NB4 (cell line): Measurements from ENCODE around the gene KCNS3.

Source experiments
- DNase-seq: peaks from one replicate; pipeline ENCODE4 v3.0.0; 2010; ENCODE audit warnings: low read depth
- H3K4me3 ChIP-seq: one replicate; pipeline ENCODE4 v1.5.1; 2011; ENCODE audit warnings: mild to moderate bottlenecking, low read depth, low read length, moderate library complexity
- MAX ChIP-seq: IDR thresholded peaks from 2 replicates; pipeline ENCODE4 v1.6.1; 2011; ENCODE audit warnings: low read depth, low read length
- MYC ChIP-seq: IDR thresholded peaks from 2 replicates; pipeline ENCODE4 v1.6.1; 2011; ENCODE audit warnings: low read depth, low read length
- POLR2A ChIP-seq: IDR thresholded peaks from 2 replicates; pipeline ENCODE4 v1.6.1; 2011; ENCODE audit warnings: mild to moderate bottlenecking; ENCODE audit not compliant: insufficient read length; ENCODE audit errors: extremely low read depth
- TF ChIP-seq, protein P1 (sequence below): IDR thresholded peaks from one replicate; pipeline ENCODE4 v1.5.1; 2012; ENCODE audit warnings: low read depth, low read length

Gene KCNS3

GRCh38 chr2:17899871-17900270 is 21.4 kb downstream of the KCNS3 start:
- no peak for DNase-seq
- H3K4me3 ChIP-seq: no peak overlapping the region
- no peak for TF ChIP-seq POLR2A
- no peak for TF ChIP-seq MYC
- TF ChIP-seq, protein P1, sequence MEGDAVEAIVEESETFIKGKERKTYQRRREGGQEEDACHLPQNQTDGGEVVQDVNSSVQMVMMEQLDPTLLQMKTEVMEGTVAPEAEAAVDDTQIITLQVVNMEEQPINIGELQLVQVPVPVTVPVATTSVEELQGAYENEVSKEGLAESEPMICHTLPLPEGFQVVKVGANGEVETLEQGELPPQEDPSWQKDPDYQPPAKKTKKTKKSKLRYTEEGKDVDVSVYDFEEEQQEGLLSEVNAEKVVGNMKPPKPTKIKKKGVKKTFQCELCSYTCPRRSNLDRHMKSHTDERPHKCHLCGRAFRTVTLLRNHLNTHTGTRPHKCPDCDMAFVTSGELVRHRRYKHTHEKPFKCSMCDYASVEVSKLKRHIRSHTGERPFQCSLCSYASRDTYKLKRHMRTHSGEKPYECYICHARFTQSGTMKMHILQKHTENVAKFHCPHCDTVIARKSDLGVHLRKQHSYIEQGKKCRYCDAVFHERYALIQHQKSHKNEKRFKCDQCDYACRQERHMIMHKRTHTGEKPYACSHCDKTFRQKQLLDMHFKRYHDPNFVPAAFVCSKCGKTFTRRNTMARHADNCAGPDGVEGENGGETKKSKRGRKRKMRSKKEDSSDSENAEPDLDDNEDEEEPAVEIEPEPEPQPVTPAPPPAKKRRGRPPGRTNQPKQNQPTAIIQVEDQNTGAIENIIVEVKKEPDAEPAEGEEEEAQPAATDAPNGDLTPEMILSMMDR: no peak
- no peak for TF ChIP-seq MAX

DNA sequence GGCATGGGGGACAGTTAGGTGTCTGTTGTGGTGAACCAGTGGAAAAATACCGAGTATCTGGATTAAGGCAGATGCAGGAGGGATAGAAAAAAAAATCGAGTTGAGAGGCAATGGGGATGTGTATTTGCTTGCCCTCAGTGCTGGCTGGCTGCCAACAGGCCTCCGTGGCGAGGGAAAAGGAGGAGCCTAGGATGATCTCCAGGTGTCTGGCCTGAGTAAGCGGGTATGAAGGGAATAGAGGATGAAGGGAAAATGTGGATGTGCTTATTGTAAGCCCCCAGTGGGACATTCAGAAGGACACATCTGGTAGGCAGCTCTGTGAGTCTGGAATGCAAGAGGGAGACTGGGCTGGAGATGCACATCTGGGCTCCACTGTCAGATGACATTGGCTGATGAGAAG is 22.8 kb downstream of the KCNS3 start:
- no peak overlapping the region for H3K4me3 ChIP-seq
- TF ChIP-seq MAX: no peak
- no peak for TF ChIP-seq MYC
- TF ChIP-seq, protein P1: no peak
- TF ChIP-seq POLR2A: no peak
- DNase-seq: no peak

DNA sequence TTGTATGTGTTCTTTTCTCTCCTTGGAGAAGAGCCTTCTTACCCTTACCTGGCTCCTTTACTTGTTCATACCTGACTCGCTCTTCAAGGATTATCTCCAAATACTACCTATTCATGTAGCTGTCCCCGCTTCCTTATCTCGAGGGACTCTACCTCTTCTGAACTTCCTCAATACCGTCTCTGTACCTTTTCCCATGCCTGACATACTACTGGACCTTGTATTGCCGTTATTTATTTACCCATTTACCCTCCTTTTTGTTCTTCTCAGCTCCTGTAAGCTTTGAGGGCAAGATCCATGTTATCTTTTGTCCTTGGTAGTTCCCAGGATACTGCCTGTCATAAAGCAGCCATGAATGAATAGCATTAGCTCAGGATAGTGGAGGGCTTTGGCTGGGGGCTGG is 32.5 kb downstream of the KCNS3 start:
- TF ChIP-seq MYC (no peak), POLR2A (no peak), MAX (no peak)
- TF ChIP-seq, protein P1: no peak
- H3K4me3 ChIP-seq: no peak overlapping the region
- no peak for DNase-seq

DNA sequence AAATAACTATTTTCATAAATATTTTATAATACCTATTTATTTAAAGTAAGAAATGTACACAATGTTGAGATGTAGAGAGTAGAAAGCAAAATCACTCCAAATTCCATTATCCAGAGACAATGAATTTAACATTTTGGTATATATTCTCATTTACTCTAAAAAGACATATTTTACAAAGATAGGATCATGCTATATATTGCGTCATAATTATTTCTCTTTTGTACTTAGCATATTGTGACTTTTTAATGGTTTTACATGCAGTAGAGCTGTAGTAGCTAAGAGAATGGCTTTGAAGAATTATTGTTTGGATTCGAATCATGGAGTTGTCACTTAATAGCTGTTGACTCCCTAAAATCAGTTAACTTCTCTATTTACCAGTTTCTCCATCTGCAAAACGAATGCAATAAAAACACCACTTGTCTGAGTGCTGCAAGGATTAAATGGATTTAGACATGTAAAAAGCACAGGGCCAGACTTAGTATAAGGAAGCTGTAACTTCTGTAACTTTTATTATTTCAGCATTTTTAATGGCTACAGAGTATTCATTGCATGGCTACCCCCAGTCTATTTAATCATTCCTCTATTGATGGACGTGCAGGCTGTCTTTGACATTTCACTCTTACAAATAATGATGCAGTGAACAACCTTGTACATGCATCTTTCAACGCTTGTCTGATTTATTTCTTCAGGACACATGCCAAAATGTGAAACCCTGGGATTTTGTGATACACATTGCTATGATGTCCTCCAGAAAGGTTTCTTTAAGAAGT is 33.2 kb downstream of the KCNS3 start:
- DNase-seq: no peak
- TF ChIP-seq MAX (no peak), POLR2A (no peak), MYC (no peak)
- TF ChIP-seq, protein P1: no peak
- no peak overlapping the region for H3K4me3 ChIP-seq

DNA sequence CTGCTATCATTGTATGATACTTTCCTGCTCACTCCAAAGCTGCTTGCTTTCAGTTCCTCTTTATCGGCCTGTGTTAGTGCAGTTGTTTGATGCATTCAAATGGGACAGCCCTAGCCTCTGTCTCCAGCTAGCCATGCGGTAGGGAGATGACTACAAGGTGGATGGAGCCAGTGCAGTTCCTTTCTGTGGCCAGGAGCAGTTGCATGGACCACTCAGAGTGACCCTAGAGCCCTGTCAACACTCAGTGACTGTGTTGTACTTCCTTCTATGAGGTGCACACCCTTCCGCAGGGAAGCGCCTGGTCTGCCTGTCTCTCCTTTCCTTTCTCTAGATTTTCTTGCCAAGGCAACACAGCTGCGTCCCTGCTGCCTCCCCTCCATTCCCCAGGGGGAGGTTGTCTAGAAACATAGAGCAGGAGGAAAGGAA is 33.8 kb downstream of the KCNS3 start:
- TF ChIP-seq MYC (no peak), POLR2A (no peak), MAX (no peak)
- TF ChIP-seq, protein P1: no peak
- no peak overlapping the region for H3K4me3 ChIP-seq
- DNase-seq: peak; percentile 33
